ENCODE data around the gene GTF3A. TPM values are rescaled to one million over a fixed set of nuclear protein-coding genes. Genes with fewer than 3 reads are reported as not detected.

GTF3A gene
- total RNA-seq, 1 experiment from 2014 or later = 102 TPM

DNA sequence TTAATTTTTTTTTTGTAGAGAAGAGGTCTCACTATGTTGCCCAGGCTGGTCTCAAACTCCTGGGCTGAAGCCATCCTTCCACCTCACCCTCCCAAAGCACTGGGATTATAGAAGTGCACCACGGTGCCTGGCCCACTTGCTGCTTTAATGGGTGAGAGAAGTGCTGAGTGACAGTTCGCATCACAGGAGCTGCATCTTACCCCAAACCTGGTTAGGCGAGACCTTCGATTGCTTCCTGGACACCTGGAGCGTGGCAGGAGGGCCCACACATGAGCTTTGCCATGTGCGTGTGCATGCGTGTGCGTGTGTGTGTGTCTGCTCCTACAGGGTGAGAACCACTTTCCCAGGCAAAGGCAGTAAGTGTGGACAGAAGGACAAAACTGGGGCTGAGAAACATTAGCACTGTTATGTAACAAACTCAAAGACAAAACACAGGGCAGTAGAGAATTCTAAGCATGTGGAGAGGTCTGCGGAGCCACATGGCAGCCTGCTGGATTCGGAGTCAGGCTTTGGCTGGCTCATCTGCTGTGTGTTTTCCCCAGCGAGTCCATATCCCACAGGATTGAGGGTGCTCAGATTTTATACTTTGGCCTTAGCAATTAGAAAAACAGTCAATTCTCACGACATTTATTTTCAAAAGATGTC is 37.6 kb downstream of the GTF3A start:
- ATAC-seq (no peak), DNase-seq (ENCODE audit: low read depth, low spot score) (no peak)
- Histone ChIP-seq H2AFZ (ENCODE audit: low read depth, low read length, poor library complexity, severe bottlenecking) (no peak overlapping the region), H3K9me2 (ENCODE audit: insufficient read depth) (no peaks in the 10 kb centered on the region), H4K20me1 (ENCODE audit: insufficient read depth) (no peaks in the 10 kb centered on the region), H3K4me3 (replicated peaks in 1 of 2; ENCODE audit: low read depth in 1 of 2, low read length in 2 of 2) (no peak overlapping the region), H3K79me2 (ENCODE audit: insufficient read depth, low read length) (no peaks in the 10 kb centered on the region), H3K27me3 (ENCODE audit: insufficient read depth, low read length) (no peaks in the 10 kb centered on the region), H3K9ac (ENCODE audit: low read length) (no peak overlapping the region), H3K27ac (ENCODE audit: low read depth, low read length) (no peak overlapping the region), H3K36me3 (ENCODE audit: control insufficient read depth in 1 of 2, insufficient read depth in 2 of 2, low read length in 2 of 2) (no peaks in the 10 kb centered on the region), H3K9me3 (ENCODE audit: control insufficient read depth in 1 of 2, insufficient read depth in 1 of 2, low read depth in 1 of 2, low read length in 2 of 2) (no peaks in the 10 kb centered on the region), H3K4me2 (ENCODE audit: low read length) (no peak overlapping the region), H3K4me1 (ENCODE audit: control insufficient read depth in 1 of 2, insufficient read depth in 2 of 2, low read length in 2 of 2) (no peaks in the 10 kb centered on the region)
- ChIA-PET RAD21 (ENCODE audit: low non-redundant PET in 1 of 2, low total read pairs in 2 of 2, uncharacterized antibody in 2 of 2, unreplicated experiment in 2 of 2) (no interaction called here), POLR2A (no interaction called here), CTCF (interaction anchor here (0.7 kb wide), 1 partner anchor 243 kb away, joined by 4 read pairs; no protein-coding TSS in a partner anchor)
- intact Hi-C loops (cut with micrococcal nuclease) = no loop called here
- no TSS peak for BruUV-seq (replicated peaks)
- TF ChIP-seq CEBPB (IDR thresholded peaks at IDR 0.05; ENCODE audit: low read depth) = no peak
- TF ChIP-seq, protein P1, sequence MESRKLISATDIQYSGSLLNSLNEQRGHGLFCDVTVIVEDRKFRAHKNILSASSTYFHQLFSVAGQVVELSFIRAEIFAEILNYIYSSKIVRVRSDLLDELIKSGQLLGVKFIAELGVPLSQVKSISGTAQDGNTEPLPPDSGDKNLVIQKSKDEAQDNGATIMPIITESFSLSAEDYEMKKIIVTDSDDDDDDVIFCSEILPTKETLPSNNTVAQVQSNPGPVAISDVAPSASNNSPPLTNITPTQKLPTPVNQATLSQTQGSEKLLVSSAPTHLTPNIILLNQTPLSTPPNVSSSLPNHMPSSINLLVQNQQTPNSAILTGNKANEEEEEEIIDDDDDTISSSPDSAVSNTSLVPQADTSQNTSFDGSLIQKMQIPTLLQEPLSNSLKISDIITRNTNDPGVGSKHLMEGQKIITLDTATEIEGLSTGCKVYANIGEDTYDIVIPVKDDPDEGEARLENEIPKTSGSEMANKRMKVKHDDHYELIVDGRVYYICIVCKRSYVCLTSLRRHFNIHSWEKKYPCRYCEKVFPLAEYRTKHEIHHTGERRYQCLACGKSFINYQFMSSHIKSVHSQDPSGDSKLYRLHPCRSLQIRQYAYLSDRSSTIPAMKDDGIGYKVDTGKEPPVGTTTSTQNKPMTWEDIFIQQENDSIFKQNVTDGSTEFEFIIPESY (IDR thresholded peaks at IDR 0.05; ENCODE audit: extremely low read depth, insufficient replicate concordance, low read length) = no peak
- TF ChIP-seq EGR1 (IDR thresholded peaks at IDR 0.05; ENCODE audit: low read depth) = no peak
- TF ChIP-seq TCF7L2 (IDR thresholded peaks at IDR 0.05; ENCODE audit: borderline replicate concordance, extremely low read depth, insufficient read depth, insufficient read length) = no peak
- TF ChIP-seq EZH2phosphoT487 (IDR thresholded peaks at IDR 0.05; ENCODE audit: borderline replicate concordance) = no peak
- TF ChIP-seq EZH2 (IDR thresholded peaks at IDR 0.05) = no peak
- no peak for TF ChIP-seq CBX3 (IDR thresholded peaks at IDR 0.05; ENCODE audit: low read depth)
- TF ChIP-seq RAD21 (IDR thresholded peaks at IDR 0.05; ENCODE audit: low read depth) = no peak
- TF ChIP-seq SP1 (IDR thresholded peaks at IDR 0.05; ENCODE audit: low read depth) = no peak
- TF ChIP-seq, protein P2, sequence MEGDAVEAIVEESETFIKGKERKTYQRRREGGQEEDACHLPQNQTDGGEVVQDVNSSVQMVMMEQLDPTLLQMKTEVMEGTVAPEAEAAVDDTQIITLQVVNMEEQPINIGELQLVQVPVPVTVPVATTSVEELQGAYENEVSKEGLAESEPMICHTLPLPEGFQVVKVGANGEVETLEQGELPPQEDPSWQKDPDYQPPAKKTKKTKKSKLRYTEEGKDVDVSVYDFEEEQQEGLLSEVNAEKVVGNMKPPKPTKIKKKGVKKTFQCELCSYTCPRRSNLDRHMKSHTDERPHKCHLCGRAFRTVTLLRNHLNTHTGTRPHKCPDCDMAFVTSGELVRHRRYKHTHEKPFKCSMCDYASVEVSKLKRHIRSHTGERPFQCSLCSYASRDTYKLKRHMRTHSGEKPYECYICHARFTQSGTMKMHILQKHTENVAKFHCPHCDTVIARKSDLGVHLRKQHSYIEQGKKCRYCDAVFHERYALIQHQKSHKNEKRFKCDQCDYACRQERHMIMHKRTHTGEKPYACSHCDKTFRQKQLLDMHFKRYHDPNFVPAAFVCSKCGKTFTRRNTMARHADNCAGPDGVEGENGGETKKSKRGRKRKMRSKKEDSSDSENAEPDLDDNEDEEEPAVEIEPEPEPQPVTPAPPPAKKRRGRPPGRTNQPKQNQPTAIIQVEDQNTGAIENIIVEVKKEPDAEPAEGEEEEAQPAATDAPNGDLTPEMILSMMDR (IDR thresholded peaks at IDR 0.05 in 2 of 3, conservative IDR thresholded peaks at IDR 0.05 in 1 of 3; ENCODE audit: borderline replicate concordance in 1 of 3, insufficient read depth in 1 of 3, low read depth in 2 of 3, low read length in 2 of 3) = no peak
- TF ChIP-seq, protein P3, sequence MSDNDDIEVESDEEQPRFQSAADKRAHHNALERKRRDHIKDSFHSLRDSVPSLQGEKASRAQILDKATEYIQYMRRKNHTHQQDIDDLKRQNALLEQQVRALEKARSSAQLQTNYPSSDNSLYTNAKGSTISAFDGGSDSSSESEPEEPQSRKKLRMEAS (IDR thresholded peaks at IDR 0.05) = no peak
- no peak for TF ChIP-seq SIN3A (IDR thresholded peaks at IDR 0.05; ENCODE audit: low read depth)
- TF ChIP-seq, protein P4, sequence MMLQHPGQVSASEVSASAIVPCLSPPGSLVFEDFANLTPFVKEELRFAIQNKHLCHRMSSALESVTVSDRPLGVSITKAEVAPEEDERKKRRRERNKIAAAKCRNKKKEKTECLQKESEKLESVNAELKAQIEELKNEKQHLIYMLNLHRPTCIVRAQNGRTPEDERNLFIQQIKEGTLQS (IDR thresholded peaks at IDR 0.05) = no peak
- TF ChIP-seq YY1 (IDR thresholded peaks at IDR 0.05; ENCODE audit: extremely low read depth, insufficient replicate concordance, low read depth, low read length) = no peak
- TF ChIP-seq ZFX (IDR thresholded peaks at IDR 0.05) = no peak
- no peak for TF ChIP-seq ELF1 (IDR thresholded peaks at IDR 0.05; ENCODE audit: borderline replicate concordance, low read depth)
- TF ChIP-seq ZNF274 (IDR thresholded peaks at IDR 0.05; ENCODE audit: low read depth, low read length) = no peak

Measured in HCT116 (cell line).